Neural progenitor cell (in vitro differentiated cells): ENCODE results near the gene LRRC25.

Source experiments
- EZH2 ChIP-seq: fragments of 200-600 bp; sonication (generic); IDR thresholded peaks from 2 replicates; pipeline ENCODE4 v1.6.1; 2017; ENCODE audit warnings: antibody characterized with exemption, mild to moderate bottlenecking, moderate library complexity
- EZH2phosphoT487 ChIP-seq: fragments of 200-600 bp; sonication (generic); IDR thresholded peaks from 2 replicates; pipeline ENCODE4 v1.6.1; 2017; ENCODE audit warnings: antibody characterized with exemption
- TF ChIP-seq, protein P1 (sequence below): fragments of 200-600 bp; sonication (generic); IDR thresholded peaks from 2 replicates; pipeline ENCODE4 v1.5.1; 2017; ENCODE audit warnings: antibody characterized with exemption, mild to moderate bottlenecking

DNA sequence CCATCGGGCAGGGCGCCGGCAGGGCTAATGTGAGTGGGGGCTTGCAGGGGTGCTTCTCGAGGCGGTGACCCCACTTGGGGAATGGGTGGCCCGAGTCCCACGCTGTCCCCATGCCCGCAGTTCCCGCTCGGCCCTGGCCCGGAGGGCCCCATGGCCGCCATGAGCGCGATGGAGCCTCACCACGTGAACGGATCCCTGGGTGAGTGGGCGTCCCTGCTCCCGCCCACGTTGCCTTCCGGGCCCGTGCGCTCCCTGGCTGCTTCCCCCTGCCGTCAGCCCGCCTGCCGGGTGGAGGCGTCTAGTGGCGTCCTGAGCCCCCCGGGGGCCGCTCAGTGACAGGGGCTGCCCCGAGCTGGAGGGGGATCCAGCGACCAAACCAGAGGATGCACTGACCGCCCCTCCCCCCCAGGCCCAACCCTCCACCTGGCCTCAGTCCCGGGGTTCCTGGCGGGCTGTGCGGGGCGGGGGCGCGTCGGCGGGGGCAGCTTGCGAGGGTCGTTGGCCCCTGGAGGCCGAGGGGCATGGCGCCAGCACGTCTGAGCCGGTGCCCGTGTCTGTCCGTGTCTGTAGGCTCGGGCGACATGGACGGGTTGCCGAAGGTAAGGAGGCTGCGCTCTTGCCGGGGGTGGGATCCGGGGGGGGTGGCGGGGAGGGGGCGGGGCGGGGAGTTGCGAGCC lies 35.7 kb upstream of the LRRC25 start:
- TF ChIP-seq EZH2: no peak
- TF ChIP-seq, protein P1, sequence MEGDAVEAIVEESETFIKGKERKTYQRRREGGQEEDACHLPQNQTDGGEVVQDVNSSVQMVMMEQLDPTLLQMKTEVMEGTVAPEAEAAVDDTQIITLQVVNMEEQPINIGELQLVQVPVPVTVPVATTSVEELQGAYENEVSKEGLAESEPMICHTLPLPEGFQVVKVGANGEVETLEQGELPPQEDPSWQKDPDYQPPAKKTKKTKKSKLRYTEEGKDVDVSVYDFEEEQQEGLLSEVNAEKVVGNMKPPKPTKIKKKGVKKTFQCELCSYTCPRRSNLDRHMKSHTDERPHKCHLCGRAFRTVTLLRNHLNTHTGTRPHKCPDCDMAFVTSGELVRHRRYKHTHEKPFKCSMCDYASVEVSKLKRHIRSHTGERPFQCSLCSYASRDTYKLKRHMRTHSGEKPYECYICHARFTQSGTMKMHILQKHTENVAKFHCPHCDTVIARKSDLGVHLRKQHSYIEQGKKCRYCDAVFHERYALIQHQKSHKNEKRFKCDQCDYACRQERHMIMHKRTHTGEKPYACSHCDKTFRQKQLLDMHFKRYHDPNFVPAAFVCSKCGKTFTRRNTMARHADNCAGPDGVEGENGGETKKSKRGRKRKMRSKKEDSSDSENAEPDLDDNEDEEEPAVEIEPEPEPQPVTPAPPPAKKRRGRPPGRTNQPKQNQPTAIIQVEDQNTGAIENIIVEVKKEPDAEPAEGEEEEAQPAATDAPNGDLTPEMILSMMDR: no peak
- no peak for TF ChIP-seq EZH2phosphoT487
